H4 (cell line): Measurements from ENCODE around the gene AKAP13. TPM values are rescaled to one million over a fixed set of nuclear protein-coding genes. Genes with fewer than 3 reads are reported as not detected.
A peak's percentile ranks its signal among the peaks of the same experiment; 100 is the strongest.
"Not testable (repeated sequence)": the region's sequence is repeated elsewhere in the genome, so short reads cannot be mapped to it uniquely, and the experiment has no call there.

Experiments
- DNase-seq: peaks from one replicate; pipeline ENCODE4 v3.0.0-alpha.2; 2015; ENCODE audit warnings: low spot score
- total RNA-seq: library from RNA; depleted of rRNA; stranded (reverse); fragments of >200 nt; shearing (Covaris generic); gene quantifications from 2 replicates; pipeline ENCODE4 v1.2.3, GENCODE V29; 2014

AKAP13 gene
- total RNA-seq, 1 experiment from 2014 or later: 16.6 TPM

- no peak for DNase-seq
Observed at GRCh38 chr15:85786781-85787114, 406.3 kb downstream of the AKAP13 start.

- DNase-seq: no peak
Observed at GRCh38 chr15:85788771-85789495, 408.5 kb downstream of the AKAP13 start.

- no peak for DNase-seq
Observed at GRCh38 chr15:85789496-85789875, 409.1 kb downstream of the AKAP13 start.

GRCh38 chr15:85792102-85792731 is 411.8 kb downstream of the AKAP13 start:
- no peak for DNase-seq

- DNase-seq: no peak
Observed at GRCh38 chr15:85792912-85793590, 412.6 kb downstream of the AKAP13 start.

GRCh38 chr15:85793641-85794597 is 413.5 kb downstream of the AKAP13 start:
- no peak for DNase-seq

- peak; percentile 93 for DNase-seq
Observed at GRCh38 chr15:85794598-85795336, 414.4 kb downstream of the AKAP13 start, which contains the start of gene KLHL25. Gene KLHL25 (minus strand): TSS chr15:85794925. CDS start chr15:85769810, 25,115 bp downstream.

- DNase-seq: no peak
Observed at GRCh38 chr15:85795337-85796305, 415.2 kb downstream of the AKAP13 start.

- not testable (repeated sequence) for DNase-seq
Observed at GRCh38 chr15:85796371-85796770, 416.0 kb downstream of the AKAP13 start.
